SK-N-MC (cell line): ENCODE data around the gene C17orf50.

Experiments used
- EZH2 ChIP-seq: fragments of 200-600 bp; sonication (generic); IDR thresholded peaks from one replicate; pipeline ENCODE4 v1.6.1; 2017; ENCODE audit warnings: antibody characterized with exemption
- FOXP2 ChIP-seq: optimal IDR thresholded peaks from 2 replicates; pipeline ENCODE3; 2011; ENCODE audit warnings: mild to moderate bottlenecking, moderate library complexity; ENCODE audit not compliant: insufficient read depth; ENCODE audit errors: extremely low read length, control extremely low read depth
- POLR2AphosphoS5 ChIP-seq: IDR thresholded peaks from 2 replicates; pipeline ENCODE4 v1.6.1; 2012; ENCODE audit warnings: mild to moderate bottlenecking, low read depth, low read length, borderline replicate concordance

DNA sequence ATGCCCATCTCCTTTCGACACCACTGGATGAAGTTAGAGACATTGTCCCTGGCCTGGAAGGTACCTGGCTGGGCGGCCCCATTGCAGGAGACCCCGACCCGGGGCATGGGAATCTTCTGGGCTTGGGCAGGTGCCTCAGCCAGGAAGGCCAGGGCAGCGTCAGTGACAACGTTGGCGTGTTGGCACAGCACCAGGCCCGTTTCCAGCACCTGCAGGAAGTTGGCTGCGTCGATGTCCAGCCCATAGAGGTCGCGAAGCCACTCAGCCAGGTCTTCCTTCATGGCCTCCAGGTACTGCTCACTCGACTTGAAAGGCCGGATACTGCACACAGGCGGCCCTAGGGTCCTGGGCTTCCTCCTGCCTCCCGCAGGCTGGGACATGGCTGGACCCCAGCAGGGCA, 8.2 kb upstream of the C17orf50 start:
- TF ChIP-seq EZH2 (no peak), POLR2AphosphoS5 (no peak), FOXP2 (no peak)
